Lung (tissue), 12 donors: ENCODE measurements around the gene SFMBT1. TPM values are rescaled to one million over a fixed set of nuclear protein-coding genes. Genes with fewer than 3 reads are reported as not detected.

Experiments used
- ATAC-seq: fragments of 200-7000 bp; cut with Tn5 transposase; one replicate; pipeline ENCODE4 v1.9.1; 2020; ENCODE audit warnings: moderate number of reproducible peaks; ENCODE audit not compliant: insufficient read depth, low FRiP score
- DNase-seq, 3 donors: peaks; one replicate each; pipeline ENCODE4 v3.0.0-alpha.2; 2013 to 2017
- H3K27ac ChIP-seq, 2 donors: one replicate each; pipeline ENCODE4 v1.5.1; 2013; ENCODE audit warnings: mild to moderate bottlenecking in 2 of 2, moderate library complexity in 2 of 2, control low read depth in 1 of 2, inconsistent platforms in 1 of 2, low read depth in 1 of 2, low read length in 1 of 2
- H3K27me3 ChIP-seq, 3 donors: one replicate each; pipeline ENCODE4 v1.5.1; 2013; ENCODE audit warnings: low read length in 2 of 3; ENCODE audit not compliant: control insufficient read depth in 3 of 3, insufficient read depth in 3 of 3
- H3K36me3 ChIP-seq, 4 donors: one replicate each; pipeline ENCODE4 v1.5.1; 2013; ENCODE audit warnings: low read length in 4 of 4, mild to moderate bottlenecking in 1 of 4, moderate library complexity in 1 of 4; ENCODE audit not compliant: control insufficient read depth in 4 of 4, insufficient read depth in 4 of 4
- H3K4me1 ChIP-seq, 5 donors: one replicate each; pipeline ENCODE4 v1.5.1; 2013; ENCODE audit warnings: low read length in 5 of 5, mild to moderate bottlenecking in 2 of 5, moderate library complexity in 1 of 5; ENCODE audit not compliant: control insufficient read depth in 5 of 5, insufficient read depth in 5 of 5
- H3K4me3 ChIP-seq: one replicate; pipeline ENCODE4 v1.5.1; 2013; ENCODE audit warnings: mild to moderate bottlenecking, control low read depth, moderate library complexity
- H3K9ac ChIP-seq, 2 donors: one replicate each; pipeline ENCODE4 v1.5.1; 2013; ENCODE audit warnings: low read length in 2 of 2, control low read depth in 1 of 2; ENCODE audit not compliant: insufficient read depth in 1 of 2
- H3K9me3 ChIP-seq, 4 donors: one replicate each; pipeline ENCODE4 v1.5.1; 2013; ENCODE audit warnings: low read length in 3 of 4, mild to moderate bottlenecking in 1 of 4, moderate library complexity in 1 of 4; ENCODE audit not compliant: control insufficient read depth in 4 of 4, insufficient read depth in 3 of 4
- CTCF ChIP-seq: IDR thresholded peaks from 2 replicates; pipeline ENCODE4 v1.5.1; 2012; ENCODE audit warnings: mild to moderate bottlenecking; ENCODE audit errors: control extremely low read depth, extremely low read depth
- whole genome bisulfite sequencing, 2 donors: extraction: QIAGEN DNeasy Blood & Tissue Kit; methylation state at CpG; one replicate each; pipeline ENCODE4 v1.1.7; 2013; 5-methylcytosine and 5-hydroxymethylcytosine counted together
- polyA plus RNA-seq, 2 donors: library from polyadenylated mRNA; stranded (reverse); fragments of 200-250 nt; gene quantifications; one replicate each; pipeline ENCODE4 v1.2.1, GENCODE V29; 2013
- total RNA-seq, 2 donors: library from RNA; depleted of rRNA in 1 of 2; stranded (reverse); fragments of >200 nt in 1 of 2; gene quantifications; one replicate each; pipeline ENCODE4 v1.2.1, GENCODE V29; 2014 to 2021
- donor health status: control.
- donor health status: control.
- donor health status: Bipolar disorder and iron deficiency.
- donor health status: healthy.
- donor health status: DM: yes; HTN: yes; CAD: no.

SFMBT1 gene
- total and polyA plus RNA-seq, 4 donors = 3.4 to 19.2 (median 9.7) TPM

GRCh38 chr3:53011324-53011723 lies 34.5 kb downstream of the SFMBT1 start:
- WGBS, 2 donors = 82 to 86% methylated on average over 3 of the region's 3 CpGs
- DNase-seq (no peak), ATAC-seq (no peak)

GRCh38 chr3:53009826-53010539 lies 35.9 kb downstream of the SFMBT1 start:
- Histone ChIP-seq H3K4me3 (no peak overlapping the region), H3K27me3 (no peaks in the 10 kb centered on the region), H3K27ac (no peak overlapping the region), H3K9ac (no peak overlapping the region), H3K4me1 (peaks cover 0 to 3% (median 0%) of the 10 kb centered on the region in 5 donors), H3K36me3 (no peaks in the 10 kb centered on the region), H3K9me3 (no peaks in the 10 kb centered on the region)
- ATAC-seq (no peak), DNase-seq (no peak)
- TF ChIP-seq CTCF = no peak
- 83 to 87% methylated on average over 2 of the region's 2 CpGs for WGBS, 2 donors

More at GRCh38 chr3:53011324-53011723, 34.5 kb downstream of the SFMBT1 start:
- no peak overlapping the region for H3K9ac ChIP-seq
- H3K27me3 ChIP-seq = no peaks in the 10 kb centered on the region
- no peak overlapping the region for H3K4me3 ChIP-seq
- H3K27ac ChIP-seq = no peak overlapping the region
- peaks cover 0 to 5% (median 0%) of the 10 kb centered on the region in 5 donors for H3K4me1 ChIP-seq
- H3K36me3 ChIP-seq = peaks cover 0 to 2% (median under 1%) of the 10 kb centered on the region in 4 donors
- no peak for TF ChIP-seq CTCF
- H3K9me3 ChIP-seq = no peaks in the 10 kb centered on the region

- no peaks in the 10 kb centered on the region for H3K27me3 ChIP-seq
- H3K9me3 ChIP-seq = no peaks in the 10 kb centered on the region
- no peak for ATAC-seq
- no peaks in the 10 kb centered on the region for H3K36me3 ChIP-seq
- no peak for DNase-seq
- H3K4me1 ChIP-seq = peaks cover 0 to 3% (median 0%) of the 10 kb centered on the region in 5 donors
- WGBS, 2 donors = 83 to 87% methylated on average over 6 of the region's 6 CpGs
- no peak for TF ChIP-seq CTCF
- H3K4me3 ChIP-seq = no peak overlapping the region
- no peak overlapping the region for H3K9ac ChIP-seq
- no peak overlapping the region for H3K27ac ChIP-seq
Observed at GRCh38 chr3:53008932-53009331, 36.9 kb downstream of the SFMBT1 start.
